Skin epidermis (tissue), 12 donors: ENCODE measurements around the gene RAPGEF3.
A peak's percentile ranks its signal among the peaks of the same experiment; 100 is the strongest.

Experiments used
- H3K27ac ChIP-seq, 21 experiments: fragments of 200-600 bp; sonication (generic) in 11 of 21; one replicate each; pipeline ENCODE4 v1.5.0; 2020; ENCODE audit warnings: mild to moderate bottlenecking in 3 of 21, inconsistent platforms in 2 of 21, moderate library complexity in 2 of 21
- H3K4me3 ChIP-seq, 7 experiments: fragments of 200-600 bp; sonication (generic) in 2 of 7; one replicate each; pipeline ENCODE4 v1.5.0; 2020; ENCODE audit warnings: inconsistent platforms in 2 of 7, mild to moderate bottlenecking in 2 of 7, moderate library complexity in 1 of 7

Gene RAPGEF3

DNA sequence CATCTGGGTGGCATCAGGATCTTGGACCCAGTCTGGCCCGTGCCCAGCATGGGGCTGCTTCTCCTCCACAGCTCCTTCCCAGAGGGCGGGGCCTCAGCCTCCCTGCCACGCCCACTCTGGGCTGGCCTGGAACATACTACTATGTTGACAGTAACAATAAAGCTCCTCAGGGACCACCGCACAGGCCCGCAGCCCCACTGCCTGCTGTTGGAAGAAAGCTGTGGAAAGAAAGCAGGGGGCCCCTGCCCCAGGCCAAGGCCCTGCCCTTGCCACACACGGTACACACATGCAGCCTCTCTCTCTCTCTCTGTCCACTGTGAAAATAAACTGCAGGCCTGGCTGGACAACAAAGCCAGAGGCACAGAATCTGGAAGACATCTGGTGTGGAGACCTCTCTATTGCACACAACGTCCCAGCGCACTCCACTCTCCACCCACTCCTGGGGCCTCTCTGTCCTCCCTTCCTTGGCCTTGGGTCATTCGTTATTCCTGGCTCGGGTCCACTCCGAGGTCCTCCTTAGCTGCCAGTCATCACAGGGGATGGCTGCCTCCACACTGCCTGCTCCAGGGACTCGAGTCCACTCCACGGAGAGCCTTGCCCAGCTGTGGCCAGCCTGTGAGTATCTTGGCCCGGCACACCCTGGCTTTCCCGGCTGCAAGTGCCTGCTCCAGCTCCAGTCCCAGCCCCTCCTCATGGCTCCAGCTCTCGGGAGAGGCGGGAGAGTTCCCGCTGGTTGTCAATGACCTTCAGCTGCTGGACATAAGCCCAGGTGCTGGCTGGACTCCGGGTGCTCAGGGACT is 21.6 kb downstream of the RAPGEF3 start:
- no peak overlapping the region for H3K4me3 ChIP-seq

DNA sequence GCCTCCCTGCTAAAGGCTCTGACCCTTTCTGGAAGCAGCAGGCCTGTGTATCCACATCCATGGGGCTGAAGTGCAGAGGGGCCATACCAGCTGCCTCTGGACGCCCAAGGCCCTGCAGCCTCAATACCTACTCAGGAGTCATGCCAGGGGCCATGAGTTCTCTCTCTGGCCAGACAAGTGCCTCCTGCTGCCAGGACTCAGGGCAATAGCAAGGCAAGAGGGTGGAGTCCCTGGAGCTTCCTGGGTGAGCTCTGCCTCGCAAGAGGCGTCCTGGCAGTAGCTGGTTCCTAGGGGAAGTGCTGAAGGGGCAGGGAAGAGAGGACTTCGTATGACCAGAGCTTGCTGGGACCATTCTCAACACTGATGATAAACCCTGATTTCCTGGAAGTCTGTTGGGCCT is 22.5 kb downstream of the RAPGEF3 start:
- H3K4me3 ChIP-seq = no peak overlapping the region
- H3K27ac ChIP-seq = peak overlapping the region in 13 of 21 experiments; percentile 4 to 69 (median 42)

More for the DNA sequence above, 21.6 kb downstream of the RAPGEF3 start:
- H3K27ac ChIP-seq = peak overlapping the region in 14 of 21 experiments; percentile 4 to 69 (median 37)

DNA sequence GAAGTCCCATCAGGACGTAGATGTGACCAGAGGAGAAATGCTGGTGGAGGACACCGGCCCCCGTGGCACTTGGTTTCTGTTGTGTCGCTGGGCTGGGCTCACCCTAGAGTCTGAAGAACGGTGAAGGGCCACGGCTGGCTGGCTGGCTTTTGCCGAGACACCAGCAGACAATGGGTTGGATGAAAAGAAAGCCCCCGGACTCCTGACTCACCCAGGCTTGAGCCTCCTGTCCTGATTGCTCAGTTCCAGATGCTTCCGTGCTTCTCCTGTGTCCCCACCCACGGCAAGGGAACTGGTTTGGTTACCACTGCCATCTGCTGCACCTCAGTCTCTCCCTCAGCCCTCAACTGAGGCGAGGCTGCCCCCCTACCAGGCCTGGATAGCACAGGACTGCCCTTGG is 23.0 kb downstream of the RAPGEF3 start:
- Histone ChIP-seq H3K4me3 (no peak overlapping the region), H3K27ac (peak overlapping the region in 13 of 21 experiments; percentile 3 to 69 (median 42))

DNA sequence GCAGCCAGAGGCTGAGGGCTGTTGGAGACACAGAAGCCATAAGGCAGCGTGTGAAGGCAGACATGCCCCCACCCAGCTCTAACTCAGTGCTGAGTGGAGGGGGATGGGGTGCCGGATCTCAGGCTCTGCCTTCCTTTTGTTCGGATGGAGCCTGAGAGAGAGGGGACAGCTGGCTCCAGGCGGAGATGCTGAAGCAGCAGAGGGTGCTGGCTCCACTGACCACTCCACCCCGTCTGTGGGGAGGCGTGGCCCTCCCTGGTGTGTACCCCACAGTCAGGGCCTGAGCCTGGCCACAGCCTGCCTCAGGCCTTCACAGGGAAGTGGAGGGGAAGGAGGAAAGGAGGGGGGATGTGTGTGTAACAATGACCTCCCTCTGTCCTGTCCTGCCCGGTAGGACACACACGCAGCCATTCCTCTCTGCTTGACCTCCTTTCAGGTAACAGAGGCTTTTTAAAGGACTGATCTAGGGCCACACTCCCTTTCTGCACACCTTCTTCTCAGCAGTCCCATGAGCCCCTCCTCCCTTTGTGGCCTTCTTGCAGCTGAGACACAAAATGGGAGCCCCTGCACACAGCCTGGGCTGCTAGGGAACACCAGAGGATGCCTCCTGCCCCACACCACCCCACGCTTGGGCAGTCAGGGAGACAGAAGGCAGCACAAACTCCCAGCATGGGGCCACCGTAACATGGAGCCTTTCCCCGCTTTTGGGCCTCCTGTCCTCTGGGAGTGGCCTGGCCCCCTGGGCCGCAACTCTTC is 23.8 kb downstream of the RAPGEF3 start:
- H3K4me3 ChIP-seq = no peak overlapping the region
- peak overlapping the region in 11 of 21 experiments; percentile 3 to 69 (median 43) for H3K27ac ChIP-seq

DNA sequence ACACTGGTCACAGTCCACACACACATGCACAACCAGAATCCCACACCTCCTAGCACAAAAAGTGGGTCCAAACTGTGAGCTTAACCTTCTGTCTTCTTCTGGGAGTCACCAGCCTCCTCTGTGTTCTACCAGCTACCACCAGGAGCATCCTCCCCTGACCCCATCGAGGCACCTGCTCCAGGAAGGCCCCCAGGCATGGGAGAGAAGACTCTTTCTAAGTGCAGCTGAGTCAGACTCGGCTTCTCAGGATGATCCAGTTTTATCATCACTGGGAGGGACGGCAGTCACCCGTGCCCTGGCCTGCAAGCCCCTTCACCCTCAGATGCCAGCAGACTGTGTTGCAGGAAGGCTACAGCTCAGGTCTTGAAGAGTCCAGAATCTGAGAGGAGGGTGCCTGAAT is 25.5 kb downstream of the RAPGEF3 start:
- Histone ChIP-seq H3K4me3 (no peak overlapping the region), H3K27ac (no peak overlapping the region)

DNA sequence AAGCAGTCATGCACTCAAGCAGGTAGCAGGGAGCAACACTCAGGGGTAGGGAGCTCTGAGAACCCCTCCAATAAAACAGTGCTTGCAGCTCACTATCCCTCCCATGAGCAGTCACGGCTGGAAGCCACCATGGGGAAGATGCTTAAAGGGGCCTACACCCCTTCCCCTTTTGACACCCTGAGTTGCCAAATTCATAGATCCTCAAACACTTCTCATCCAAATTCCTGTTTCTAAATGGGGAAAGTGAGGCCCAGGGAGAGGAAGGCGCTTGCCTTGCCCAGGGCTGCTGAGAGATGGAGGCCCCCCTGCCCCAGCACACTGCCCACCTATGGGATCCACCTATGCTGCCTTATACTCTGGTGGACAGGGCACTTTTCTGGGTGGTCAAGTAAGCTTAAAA is 26.2 kb downstream of the RAPGEF3 start:
- Histone ChIP-seq H3K27ac (no peak overlapping the region), H3K4me3 (no peak overlapping the region)

DNA sequence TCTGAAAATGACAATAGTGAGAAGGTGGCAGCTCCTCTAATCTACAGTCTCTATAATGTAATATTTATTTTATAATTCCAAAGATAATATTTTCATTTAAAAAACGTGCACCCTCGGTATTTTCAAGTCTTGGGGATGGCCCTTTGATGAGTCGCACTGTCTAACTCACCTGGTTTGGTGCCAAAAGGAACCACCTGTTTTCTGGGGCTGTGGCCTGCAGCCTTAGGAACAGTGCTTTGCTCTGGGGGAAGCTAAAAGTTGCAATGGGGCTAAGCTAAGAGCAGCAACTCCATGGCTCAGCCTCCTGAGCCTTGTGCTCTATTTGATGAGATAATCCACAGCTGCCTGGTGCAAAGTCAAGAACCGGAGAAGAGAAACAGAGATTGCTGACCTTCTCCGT is 27.0 kb downstream of the RAPGEF3 start:
- no peak overlapping the region for H3K27ac ChIP-seq
- no peak overlapping the region for H3K4me3 ChIP-seq

DNA sequence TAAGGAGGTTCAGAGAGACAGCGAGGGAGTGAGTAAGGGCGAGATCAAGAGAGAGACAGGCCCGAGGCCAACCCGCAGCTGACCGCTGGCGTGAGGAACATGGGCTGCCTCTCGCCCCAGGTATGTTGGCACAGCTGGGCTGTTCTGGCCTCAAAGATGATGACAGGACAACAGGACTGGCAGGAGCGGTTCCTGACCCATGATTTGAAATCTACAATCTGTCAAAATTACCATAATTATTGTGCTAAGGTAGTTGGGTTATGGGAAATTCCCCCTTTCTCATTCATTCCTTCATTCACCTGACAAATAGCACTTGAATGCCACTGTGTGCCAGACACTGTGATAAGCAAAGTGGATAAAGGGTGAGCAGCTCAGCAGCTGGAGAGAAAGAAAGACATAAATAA is 28.3 kb downstream of the RAPGEF3 start:
- Histone ChIP-seq H3K27ac (peak overlapping the region in 2 of 21 experiments; percentile 12 to 28), H3K4me3 (no peak overlapping the region)

DNA sequence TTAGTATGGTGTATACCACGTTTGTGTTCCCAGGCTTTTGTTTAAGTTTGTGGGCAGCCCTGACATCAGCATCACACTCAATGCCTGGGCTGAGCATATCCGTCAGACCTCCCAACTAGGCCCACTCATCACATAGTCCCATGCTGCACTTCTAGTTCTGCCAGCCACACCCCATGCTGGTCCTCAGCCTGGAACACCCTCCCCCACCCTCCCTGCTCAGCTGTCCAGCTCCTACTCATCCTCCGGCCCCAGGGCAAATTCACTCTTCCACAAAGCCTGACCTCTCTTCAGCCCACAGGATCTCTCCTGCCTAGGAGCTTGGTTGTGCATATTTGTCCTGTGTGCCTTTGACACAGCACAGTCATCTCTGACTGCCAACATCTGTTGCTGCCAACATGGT is 29.4 kb downstream of the RAPGEF3 start:
- Histone ChIP-seq H3K27ac (peak overlapping the region in 1 of 21 experiments; percentile 29), H3K4me3 (no peak overlapping the region)

DNA sequence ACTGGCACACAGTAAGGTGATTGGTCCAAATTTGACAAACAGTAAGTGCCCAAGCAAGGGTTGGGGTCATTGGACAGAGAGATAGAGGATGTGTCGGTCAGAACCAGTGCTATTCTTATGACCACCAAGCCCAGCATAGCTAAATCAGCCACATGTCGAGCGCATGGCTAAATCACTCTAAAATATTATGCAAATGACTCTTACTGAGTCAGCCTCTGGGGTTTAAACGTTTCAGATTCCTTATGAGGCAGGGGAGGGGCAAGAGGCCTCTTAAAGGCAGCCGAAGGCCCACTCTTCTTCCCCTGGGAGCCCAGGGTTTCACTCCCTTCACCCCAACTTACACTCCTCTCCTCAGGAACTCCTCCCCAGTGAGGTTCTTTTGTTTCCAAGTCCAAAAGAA is 32.8 kb downstream of the RAPGEF3 start:
- Histone ChIP-seq H3K27ac (peak overlapping the region in 17 of 21 experiments; percentile 1 to 75 (median 44)), H3K4me3 (no peak overlapping the region)

DNA sequence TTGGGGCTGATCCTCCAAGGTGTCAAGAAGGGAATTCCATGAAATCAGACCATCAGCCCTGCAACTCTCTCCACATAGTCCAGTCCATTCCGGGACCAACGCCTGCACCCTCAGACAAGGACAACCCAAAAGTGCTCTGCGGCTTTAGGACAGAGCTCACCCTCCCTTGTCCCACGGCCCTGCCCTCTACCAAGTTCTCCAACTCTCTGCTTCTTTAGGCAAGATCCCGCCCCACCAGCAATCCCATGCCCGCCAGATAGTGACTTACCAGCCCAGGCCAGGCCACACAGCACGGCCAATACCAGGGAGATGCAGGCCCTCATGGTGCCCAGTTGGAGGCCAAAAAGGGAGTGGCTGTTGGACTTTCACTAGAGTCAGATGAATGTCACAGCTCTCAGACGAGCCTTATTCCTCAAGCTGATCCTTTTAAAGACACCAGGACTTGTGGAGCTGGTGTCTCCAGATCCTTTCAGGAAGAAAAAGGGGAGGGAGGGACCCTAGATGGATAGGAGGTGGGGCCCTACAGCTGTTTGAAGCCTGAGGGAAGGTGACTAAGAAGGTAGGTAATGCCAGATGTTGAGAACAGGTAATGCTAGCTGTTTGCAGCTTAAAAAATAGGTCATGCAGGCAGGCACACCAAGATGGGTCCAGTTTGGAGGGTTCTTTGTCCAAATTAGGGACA is 33.4 kb downstream of the RAPGEF3 start, which contains the start of gene ENDOU:
Gene ENDOU (minus strand): TSS at position 400 of the 682 bp plus-strand sequence. CDS start 77 bp downstream, at position 323.
- Histone ChIP-seq H3K4me3 (peak within 1 kb of the TSS in 2 of 7 experiments; percentile 5 to 21), H3K27ac (peak within 1 kb of the TSS in 17 of 21 experiments; percentile 2 to 75 (median 46))

DNA sequence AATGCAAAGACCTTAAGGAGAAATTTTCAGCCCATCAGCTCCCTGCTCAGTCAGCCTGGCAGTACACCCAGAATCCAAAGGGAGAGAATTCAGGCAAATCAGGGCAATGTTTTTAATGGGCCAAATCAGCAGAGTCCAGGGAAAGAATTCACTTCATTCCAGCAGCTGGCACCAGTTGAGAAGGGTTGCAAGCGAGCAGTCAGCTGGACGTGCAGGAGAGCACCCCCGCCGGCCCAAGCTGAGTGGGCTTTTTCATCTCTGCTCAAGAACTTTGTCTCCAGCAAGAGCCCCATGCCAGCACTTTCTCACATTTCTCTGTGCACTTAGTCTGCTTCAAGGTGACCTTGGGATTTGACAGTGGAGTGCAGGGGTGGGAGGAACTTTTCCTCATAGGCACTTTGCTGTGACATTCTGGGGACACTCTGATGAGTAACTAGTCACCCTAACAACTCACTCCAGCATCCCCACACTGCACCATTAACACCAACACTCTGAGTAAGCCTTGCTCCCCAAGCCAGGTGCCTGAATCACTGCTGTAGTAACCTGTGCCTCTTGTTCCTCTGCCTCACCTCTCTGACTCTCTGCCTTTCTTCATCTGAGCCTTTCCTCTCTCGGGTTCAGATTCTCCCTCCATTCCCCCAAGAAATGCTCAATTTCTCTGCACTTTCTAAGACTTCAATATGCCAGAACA is 35.6 kb downstream of the RAPGEF3 start:
- Histone ChIP-seq H3K4me3 (no peak overlapping the region), H3K27ac (peak overlapping the region in 6 of 21 experiments; percentile 6 to 61 (median 20))

DNA sequence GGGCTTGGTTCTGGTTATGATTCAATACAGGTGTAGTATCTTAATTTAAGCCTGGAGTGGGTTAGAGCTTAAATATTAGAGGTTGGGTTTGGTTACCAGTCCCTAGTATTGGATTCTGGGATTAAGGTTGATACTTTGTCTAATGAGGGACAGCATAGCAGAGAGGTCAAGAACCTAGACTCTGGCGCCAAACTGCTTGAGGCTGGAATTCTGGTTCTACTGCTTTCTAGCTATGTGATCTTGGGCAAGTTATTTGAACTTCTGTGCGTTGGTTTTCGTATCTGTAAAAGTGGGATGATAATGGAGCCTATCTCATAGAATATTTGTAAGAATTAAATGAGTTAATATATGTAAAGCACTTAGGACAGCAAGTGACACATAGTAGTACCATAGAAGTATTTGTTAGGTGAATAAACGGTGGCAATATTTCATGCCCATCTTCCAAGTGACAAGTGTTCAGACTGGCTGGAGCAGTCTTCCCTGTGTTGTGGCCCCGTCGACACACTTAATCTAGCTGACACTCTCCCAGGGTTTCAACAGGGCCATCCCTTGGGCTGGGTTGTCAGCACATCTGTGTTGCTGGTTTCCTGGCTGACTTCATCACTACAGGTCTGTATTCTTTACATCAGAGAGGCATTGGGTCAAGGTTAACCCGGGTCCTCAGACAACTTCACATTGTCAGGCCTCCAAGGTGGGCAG is 36.4 kb downstream of the RAPGEF3 start:
- Histone ChIP-seq H3K4me3 (no peak overlapping the region), H3K27ac (peak overlapping the region in 4 of 21 experiments; percentile 6 to 61 (median 33))

DNA sequence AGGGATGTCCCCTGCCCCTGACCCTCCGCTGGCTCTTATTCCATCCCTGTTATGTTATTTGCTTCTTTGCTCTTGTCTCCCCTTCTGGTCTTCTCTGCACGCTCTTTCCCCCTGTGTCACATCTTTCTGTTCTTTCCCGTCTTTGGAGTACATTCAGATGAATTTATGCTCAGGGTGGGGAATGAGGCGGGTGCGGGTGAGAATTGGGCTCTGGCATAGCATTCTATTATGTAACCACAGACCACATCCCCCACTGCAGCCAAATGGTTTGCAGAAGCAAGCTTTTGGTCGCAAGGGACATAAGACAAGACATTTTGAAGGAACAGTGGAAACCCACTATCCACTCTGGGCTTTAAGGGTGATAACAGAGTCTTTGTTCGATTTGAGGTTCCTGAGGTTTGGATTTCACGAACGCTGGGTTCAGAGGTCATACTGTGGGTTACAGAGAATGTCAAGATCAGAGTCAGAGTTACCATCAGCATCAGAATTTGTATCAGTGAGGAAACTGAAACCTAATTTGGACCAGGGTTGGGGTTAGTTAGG is 37.2 kb downstream of the RAPGEF3 start:
- Histone ChIP-seq H3K27ac (no peak overlapping the region), H3K4me3 (no peak overlapping the region)

DNA sequence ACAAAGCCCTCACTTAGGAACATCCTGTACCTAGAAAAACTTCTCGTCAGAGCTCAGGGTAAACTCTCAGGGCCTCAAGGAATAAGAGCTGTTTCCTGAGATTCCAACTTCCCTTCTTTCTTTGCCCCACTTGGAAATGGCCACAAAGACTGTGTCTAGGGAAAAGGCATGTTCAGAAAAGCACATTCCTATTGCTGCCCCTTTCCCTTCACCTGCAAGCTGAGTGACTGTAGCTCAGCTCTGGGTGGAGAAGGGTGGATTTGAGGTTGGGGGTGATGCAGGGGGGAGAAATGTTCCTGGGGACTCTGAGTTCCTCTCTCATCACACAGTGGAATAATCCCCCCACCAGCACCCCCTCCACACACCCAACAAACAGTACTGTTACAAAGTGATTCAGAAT is 40.1 kb downstream of the RAPGEF3 start:
- H3K27ac ChIP-seq = peak overlapping the region in 6 of 21 experiments; percentile 65 to 92 (median 76)
- no peak overlapping the region for H3K4me3 ChIP-seq

DNA sequence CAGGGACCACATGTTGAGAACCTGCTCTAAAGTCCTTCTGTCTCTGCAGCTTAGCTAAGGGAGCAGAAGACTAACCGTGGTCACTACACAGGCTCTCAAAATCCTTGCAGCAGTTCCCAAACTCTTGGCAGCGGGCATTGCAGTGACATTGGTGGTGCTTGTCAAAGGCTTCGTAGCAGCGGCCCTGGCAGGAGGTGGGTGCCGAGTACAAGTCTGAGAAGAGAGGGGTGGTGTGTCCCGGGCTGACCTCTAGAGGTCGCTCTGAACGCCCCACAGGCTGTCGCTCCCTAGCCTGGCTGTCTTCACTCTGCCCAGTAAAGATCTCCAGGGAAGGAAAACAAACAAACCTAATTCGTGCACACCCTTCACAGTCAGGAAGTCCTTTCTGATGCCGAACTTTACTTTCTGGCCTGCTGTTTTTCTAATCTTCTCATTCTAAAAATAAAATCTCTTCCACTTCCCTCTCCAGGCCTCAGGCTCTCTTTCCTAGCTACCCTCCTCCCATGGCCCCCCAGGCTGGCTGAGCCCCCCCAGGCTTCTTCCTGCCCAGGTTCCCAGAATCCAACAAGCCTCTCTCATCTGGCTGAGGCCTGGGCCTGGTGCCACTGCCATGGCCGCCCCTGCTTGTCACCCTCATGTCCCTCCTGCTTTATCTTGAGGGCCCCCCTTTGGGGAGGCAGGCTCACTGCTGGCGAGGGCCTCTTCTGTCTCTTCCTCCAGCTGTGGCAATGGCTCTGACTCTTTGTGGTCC is 41.1 kb downstream of the RAPGEF3 start:
- no peak overlapping the region for H3K4me3 ChIP-seq
- H3K27ac ChIP-seq = peak overlapping the region in 18 of 21 experiments; percentile 6 to 92 (median 66)

DNA sequence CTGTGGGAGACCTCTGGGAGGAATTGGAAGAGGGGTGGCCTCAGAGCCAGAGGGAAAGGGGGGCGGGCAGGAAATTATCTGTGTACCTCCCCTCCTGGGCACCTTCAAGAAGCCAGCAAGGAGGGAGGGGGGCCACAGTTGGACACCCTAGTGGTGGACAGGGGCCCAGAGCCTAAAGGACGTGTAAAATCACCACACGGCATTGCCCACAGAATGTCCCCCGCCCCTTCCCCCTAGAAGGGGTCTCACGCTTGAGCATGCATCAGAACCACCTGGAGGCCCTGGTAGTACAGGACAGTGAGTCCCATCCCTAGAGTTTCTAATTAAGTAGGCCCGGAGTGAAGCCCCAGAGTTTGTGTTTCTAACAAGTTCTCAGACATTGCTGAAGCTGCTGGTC is 41.6 kb downstream of the RAPGEF3 start:
- no peak overlapping the region for H3K4me3 ChIP-seq
- H3K27ac ChIP-seq = peak overlapping the region in 13 of 21 experiments; percentile 4 to 92 (median 48)
